Neural progenitor cell (in vitro differentiated cells): ENCODE results near the gene INPP4A. TPM values are rescaled to one million over a fixed set of nuclear protein-coding genes. Genes with fewer than 3 reads are reported as not detected.

Experiments
- DNase-seq: peaks from one replicate; pipeline ENCODE4 v3.0.0-alpha.2; 2016; ENCODE audit warnings: low spot score
- H2AFZ ChIP-seq: fragments of 200-600 bp; sonication (generic); replicated peaks from 2 replicates; pipeline ENCODE4 v1.6.1; 2016; ENCODE audit warnings: antibody characterized with exemption
- H3F3A ChIP-seq: fragments of 200-600 bp; sonication (generic); 2 replicates; pipeline ENCODE4 v1.6.1; 2016; ENCODE audit warnings: antibody characterized with exemption, low read depth
- H3K27ac ChIP-seq: fragments of 200-600 bp; sonication (generic); 2 replicates; pipeline ENCODE4 v1.5.1; 2016; ENCODE audit warnings: mild to moderate bottlenecking
- H3K27me3 ChIP-seq: fragments of 200-600 bp; sonication (generic); 2 replicates; pipeline ENCODE4 v1.6.1; 2016; ENCODE audit warnings: mild to moderate bottlenecking, moderate library complexity
- H3K36me3 ChIP-seq: fragments of 200-600 bp; sonication (generic); 2 replicates; pipeline ENCODE4 v1.5.1; 2016
- H3K4me1 ChIP-seq: fragments of 200-600 bp; sonication (generic); 2 replicates; pipeline ENCODE4 v1.6.1; 2016; ENCODE audit warnings: mixed run types
- H3K4me2 ChIP-seq: fragments of 200-600 bp; sonication (generic); 2 replicates; pipeline ENCODE4 v1.6.1; 2016
- H3K4me3 ChIP-seq: fragments of 200-600 bp; sonication (generic); 2 replicates; pipeline ENCODE4 v1.5.1; 2016
- H3K79me2 ChIP-seq: fragments of 200-600 bp; sonication (generic); 2 replicates; pipeline ENCODE4 v1.6.1; 2016; ENCODE audit warnings: low read depth
- H3K9ac ChIP-seq: fragments of 200-600 bp; sonication (generic); 2 replicates; pipeline ENCODE4 v1.6.1; 2016
- H3K9me3 ChIP-seq: fragments of 200-600 bp; sonication (generic); 2 replicates; pipeline ENCODE4 v1.5.1; 2016; ENCODE audit warnings: low read depth
- H4K20me1 ChIP-seq: fragments of 200-600 bp; sonication (generic); 2 replicates; pipeline ENCODE4 v1.6.1; 2016; ENCODE audit warnings: low read depth
- H3K27ac Mint-ChIP-seq: 3 replicates; pipeline ENCODE4 v1.8.0; 2021; ENCODE audit warnings: mixed read lengths
- H3K27me3 Mint-ChIP-seq: 2 replicates; pipeline ENCODE4 v1.8.0; 2022; ENCODE audit warnings: low read depth, mild to moderate bottlenecking, inconsistent platforms, moderate library complexity, mixed read lengths; ENCODE audit not compliant: insufficient read depth
- H3K36me3 Mint-ChIP-seq: 3 replicates; pipeline ENCODE4 v1.8.0; 2021; ENCODE audit warnings: mixed read lengths
- H3K4me1 Mint-ChIP-seq: 3 replicates; pipeline ENCODE4 v1.8.0; 2021; ENCODE audit warnings: mixed read lengths
- H3K4me3 Mint-ChIP-seq: 3 replicates; pipeline ENCODE4 v1.8.0; 2021; ENCODE audit warnings: mild to moderate bottlenecking, moderate library complexity, mixed read lengths
- H3K9me3 Mint-ChIP-seq: 3 replicates; pipeline ENCODE4 v1.8.0; 2020; ENCODE audit warnings: mixed read lengths
- CTCF ChIP-seq: fragments of 200-600 bp; sonication (generic); IDR thresholded peaks from 2 replicates; pipeline ENCODE4 v1.5.1; 2017; ENCODE audit warnings: antibody characterized with exemption, mild to moderate bottlenecking
- EZH2 ChIP-seq: fragments of 200-600 bp; sonication (generic); IDR thresholded peaks from 2 replicates; pipeline ENCODE4 v1.6.1; 2017; ENCODE audit warnings: antibody characterized with exemption, mild to moderate bottlenecking, moderate library complexity
- EZH2phosphoT487 ChIP-seq: fragments of 200-600 bp; sonication (generic); IDR thresholded peaks from 2 replicates; pipeline ENCODE4 v1.6.1; 2017; ENCODE audit warnings: antibody characterized with exemption
- total RNA-seq: library from RNA; depleted of rRNA; stranded (reverse); fragments of >200 nt; gene quantifications from 2 replicates; pipeline ENCODE4 v1.2.3, GENCODE V29; 2015; ENCODE audit warnings: low replicate concordance

The INPP4A gene
- total RNA-seq, 1 donor from 2014 or later, result 35.1 TPM

GRCh38 chr2:98471402-98472131 is 26.9 kb downstream of the INPP4A start:
- Histone ChIP-seq H3K27me3 (no peaks in the 10 kb centered on the region), H3K36me3 (no peaks in the 10 kb centered on the region), H3K9me3 (no peaks in the 10 kb centered on the region), H3K9ac (no peak overlapping the region), H3K79me2 (peaks cover 49% of the 10 kb centered on the region), H3K27ac (no peak overlapping the region), H3F3A (no peaks in the 10 kb centered on the region), H3K4me1 (peaks cover 8% of the 10 kb centered on the region), H3K4me3 (no peak overlapping the region), H2AFZ (no peak overlapping the region), H4K20me1 (peaks cover 14% of the 10 kb centered on the region), H3K4me2 (no peak overlapping the region)
- Mint-ChIP-seq H3K36me3 (peaks cover 13% of the 10 kb centered on the region), H3K27ac (no peak overlapping the region), H3K27me3 (no peaks in the 10 kb centered on the region), H3K9me3 (no peaks in the 10 kb centered on the region), H3K4me3 (no peak overlapping the region), H3K4me1 (peaks cover 14% of the 10 kb centered on the region)
- DNase-seq, result no peak
- TF ChIP-seq EZH2phosphoT487 (no peak), EZH2 (no peak), CTCF (no peak)

GRCh38 chr2:98472132-98472650 is 27.5 kb downstream of the INPP4A start:
- Histone ChIP-seq H3K36me3 (no peaks in the 10 kb centered on the region), H3K4me2 (no peak overlapping the region), H3K4me1 (peaks cover 8% of the 10 kb centered on the region), H2AFZ (no peak overlapping the region), H3K9ac (no peak overlapping the region), H3K27ac (no peak overlapping the region), H3F3A (no peaks in the 10 kb centered on the region), H4K20me1 (peaks cover 14% of the 10 kb centered on the region), H3K9me3 (no peaks in the 10 kb centered on the region), H3K27me3 (no peaks in the 10 kb centered on the region), H3K79me2 (peaks cover 43% of the 10 kb centered on the region), H3K4me3 (no peak overlapping the region)
- DNase-seq, result no peak
- no peaks in the 10 kb centered on the region for H3K9me3 Mint-ChIP-seq
- H3K4me1 Mint-ChIP-seq, result peaks cover 14% of the 10 kb centered on the region
- no peak overlapping the region for H3K4me3 Mint-ChIP-seq
- no peak for TF ChIP-seq EZH2
- TF ChIP-seq EZH2phosphoT487, result no peak
- TF ChIP-seq CTCF, result no peak
- no peaks in the 10 kb centered on the region for H3K27me3 Mint-ChIP-seq
- H3K27ac Mint-ChIP-seq, result no peak overlapping the region
- H3K36me3 Mint-ChIP-seq, result peaks cover 13% of the 10 kb centered on the region

- Histone ChIP-seq H3K4me3 (no peak overlapping the region), H3K9ac (no peak overlapping the region), H3K4me2 (no peak overlapping the region), H2AFZ (no peak overlapping the region), H3K27me3 (no peaks in the 10 kb centered on the region), H4K20me1 (peaks cover 20% of the 10 kb centered on the region), H3K27ac (no peak overlapping the region), H3K9me3 (no peaks in the 10 kb centered on the region), H3K79me2 (peaks cover 36% of the 10 kb centered on the region), H3K36me3 (no peaks in the 10 kb centered on the region), H3F3A (no peaks in the 10 kb centered on the region), H3K4me1 (peaks cover 8% of the 10 kb centered on the region)
- no peak for DNase-seq
- H3K4me3 Mint-ChIP-seq, result no peak overlapping the region
- no peaks in the 10 kb centered on the region for H3K9me3 Mint-ChIP-seq
- peaks cover 14% of the 10 kb centered on the region for H3K4me1 Mint-ChIP-seq
- TF ChIP-seq EZH2 (no peak), CTCF (no peak), EZH2phosphoT487 (no peak)
- no peak overlapping the region for H3K27ac Mint-ChIP-seq
- peaks cover 9% of the 10 kb centered on the region for H3K36me3 Mint-ChIP-seq
- H3K27me3 Mint-ChIP-seq, result peaks cover 3% of the 10 kb centered on the region
Observed at GRCh38 chr2:98472961-98473746, 28.5 kb downstream of the INPP4A start.
